ENCODE results near the gene ZNF695.
"Not testable (repeated sequence)": the region's sequence is repeated elsewhere in the genome, so short reads cannot be mapped to it uniquely, and the experiment has no call there.

DNA sequence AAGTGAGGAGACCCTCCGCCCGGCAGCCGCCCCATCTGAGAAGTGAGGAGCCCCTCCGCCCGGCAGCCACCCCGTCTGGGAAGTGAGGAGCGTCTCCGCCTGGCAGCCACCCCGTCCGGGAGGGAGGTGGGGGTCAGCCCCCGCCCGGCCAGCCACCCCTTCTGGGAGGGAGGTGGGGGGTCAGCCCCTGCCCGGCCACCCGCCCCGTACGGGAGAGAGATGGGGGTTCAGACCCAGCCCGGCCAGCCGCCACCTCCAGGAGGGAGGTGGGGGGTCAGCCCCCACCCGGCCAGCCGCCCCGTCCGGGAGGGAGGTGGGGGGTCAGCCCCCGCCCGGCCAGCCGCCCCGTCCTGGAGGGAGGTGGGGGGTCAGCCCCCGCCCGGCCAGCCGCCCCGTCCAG is 24.4 kb upstream of the ZNF695 start:
- TF ChIP-seq, protein P1, sequence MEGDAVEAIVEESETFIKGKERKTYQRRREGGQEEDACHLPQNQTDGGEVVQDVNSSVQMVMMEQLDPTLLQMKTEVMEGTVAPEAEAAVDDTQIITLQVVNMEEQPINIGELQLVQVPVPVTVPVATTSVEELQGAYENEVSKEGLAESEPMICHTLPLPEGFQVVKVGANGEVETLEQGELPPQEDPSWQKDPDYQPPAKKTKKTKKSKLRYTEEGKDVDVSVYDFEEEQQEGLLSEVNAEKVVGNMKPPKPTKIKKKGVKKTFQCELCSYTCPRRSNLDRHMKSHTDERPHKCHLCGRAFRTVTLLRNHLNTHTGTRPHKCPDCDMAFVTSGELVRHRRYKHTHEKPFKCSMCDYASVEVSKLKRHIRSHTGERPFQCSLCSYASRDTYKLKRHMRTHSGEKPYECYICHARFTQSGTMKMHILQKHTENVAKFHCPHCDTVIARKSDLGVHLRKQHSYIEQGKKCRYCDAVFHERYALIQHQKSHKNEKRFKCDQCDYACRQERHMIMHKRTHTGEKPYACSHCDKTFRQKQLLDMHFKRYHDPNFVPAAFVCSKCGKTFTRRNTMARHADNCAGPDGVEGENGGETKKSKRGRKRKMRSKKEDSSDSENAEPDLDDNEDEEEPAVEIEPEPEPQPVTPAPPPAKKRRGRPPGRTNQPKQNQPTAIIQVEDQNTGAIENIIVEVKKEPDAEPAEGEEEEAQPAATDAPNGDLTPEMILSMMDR (conservative IDR thresholded peaks at IDR 0.05; ENCODE audit: low read length), result not testable (repeated sequence)
- not testable (repeated sequence) for TF ChIP-seq EZH2phosphoT487 (IDR thresholded peaks at IDR 0.05; ENCODE audit: borderline replicate concordance, low read depth, low read length)

Data from OCI-LY7 (cell line).